Liver (tissue), 3 donors: ENCODE measurements around the gene SLC1A5.

Experiments used
- EGR1 ChIP-seq, 2 donors: IDR thresholded peaks; 2 replicates each; pipeline ENCODE4 v1.6.1; 2016 to 2018; ENCODE audit warnings: antibody characterized with exemption in 2 of 2, low read depth in 2 of 2
- GABPA ChIP-seq, 2 donors: IDR thresholded peaks in 1 of 2; conservative IDR thresholded peaks in 1 of 2; 2 replicates each; pipeline ENCODE4 v1.6.1; 2016; ENCODE audit warnings: antibody characterized with exemption in 2 of 2, mild to moderate bottlenecking in 1 of 2, moderate library complexity in 1 of 2
- HNF4A ChIP-seq, 2 donors: conservative IDR thresholded peaks; 2 replicates each; pipeline ENCODE4 v1.6.1; 2016; ENCODE audit warnings: antibody characterized with exemption in 2 of 2, mild to moderate bottlenecking in 2 of 2
- JUND ChIP-seq, 2 donors: IDR thresholded peaks; 2 replicates each; pipeline ENCODE4 v1.6.1; 2016; ENCODE audit warnings: antibody characterized with exemption in 2 of 2
- NR2F2 ChIP-seq: IDR thresholded peaks from 2 replicates; pipeline ENCODE4 v1.6.1; 2016; ENCODE audit warnings: antibody characterized with exemption
- RAD21 ChIP-seq, 2 donors: IDR thresholded peaks; 2 replicates each; pipeline ENCODE4 v1.6.1; 2016; ENCODE audit warnings: antibody characterized with exemption in 2 of 2, mild to moderate bottlenecking in 2 of 2
- SP1 ChIP-seq: IDR thresholded peaks from 2 replicates; pipeline ENCODE4 v1.6.1; 2018; ENCODE audit warnings: antibody characterized with exemption, mild to moderate bottlenecking
- TAF1 ChIP-seq: conservative IDR thresholded peaks from 2 replicates; pipeline ENCODE4 v1.6.1; 2016; ENCODE audit warnings: antibody characterized with exemption, mild to moderate bottlenecking
- YY1 ChIP-seq: IDR thresholded peaks from 2 replicates; pipeline ENCODE4 v1.6.1; 2016; ENCODE audit warnings: antibody characterized with exemption, mild to moderate bottlenecking
- TF ChIP-seq, protein P1 (sequence below): IDR thresholded peaks from 2 replicates; pipeline ENCODE4 v1.6.1; 2016; ENCODE audit warnings: antibody characterized with exemption
- TF ChIP-seq, protein P2 (sequence below): fragments of 150-350 bp; IDR thresholded peaks from 2 replicates; pipeline ENCODE4 v1.5.1; 2017; ENCODE audit warnings: improper control_type of control experiment, low read depth, low read length; ENCODE audit not compliant: missing input control
- TF ChIP-seq, protein P3 (sequence below): IDR thresholded peaks from 2 replicates; pipeline ENCODE4 v1.6.1; 2016; ENCODE audit warnings: antibody characterized with exemption
- TF ChIP-seq, protein P4 (sequence below): IDR thresholded peaks from 2 replicates; pipeline ENCODE4 v1.6.1; 2016; ENCODE audit warnings: antibody characterized with exemption, mild to moderate bottlenecking
- donor health status: healthy.
- donor health status: healthy.

DNA sequence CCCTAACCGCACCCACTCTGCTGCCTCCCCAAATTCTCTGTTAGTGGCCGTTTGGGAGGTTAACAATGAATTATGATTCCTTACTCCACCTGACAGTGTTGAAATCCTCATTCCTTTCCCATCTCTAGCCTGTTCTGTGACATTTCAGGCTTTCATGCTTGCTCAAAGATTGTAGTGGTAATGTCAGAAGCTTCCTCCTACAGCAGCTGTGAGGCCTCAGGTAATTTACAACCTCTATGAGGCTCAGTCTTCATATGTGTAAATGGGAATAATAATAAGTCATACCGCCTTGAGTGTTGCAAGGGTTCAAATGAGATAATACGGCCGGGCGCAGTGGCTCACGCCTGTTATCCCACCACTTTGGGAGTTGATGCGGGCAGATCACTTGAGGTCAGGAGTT is 977 bp upstream of the SLC1A5 start:
- TF ChIP-seq, protein P1, sequence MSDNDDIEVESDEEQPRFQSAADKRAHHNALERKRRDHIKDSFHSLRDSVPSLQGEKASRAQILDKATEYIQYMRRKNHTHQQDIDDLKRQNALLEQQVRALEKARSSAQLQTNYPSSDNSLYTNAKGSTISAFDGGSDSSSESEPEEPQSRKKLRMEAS = no peak
- TF ChIP-seq, protein P2, sequence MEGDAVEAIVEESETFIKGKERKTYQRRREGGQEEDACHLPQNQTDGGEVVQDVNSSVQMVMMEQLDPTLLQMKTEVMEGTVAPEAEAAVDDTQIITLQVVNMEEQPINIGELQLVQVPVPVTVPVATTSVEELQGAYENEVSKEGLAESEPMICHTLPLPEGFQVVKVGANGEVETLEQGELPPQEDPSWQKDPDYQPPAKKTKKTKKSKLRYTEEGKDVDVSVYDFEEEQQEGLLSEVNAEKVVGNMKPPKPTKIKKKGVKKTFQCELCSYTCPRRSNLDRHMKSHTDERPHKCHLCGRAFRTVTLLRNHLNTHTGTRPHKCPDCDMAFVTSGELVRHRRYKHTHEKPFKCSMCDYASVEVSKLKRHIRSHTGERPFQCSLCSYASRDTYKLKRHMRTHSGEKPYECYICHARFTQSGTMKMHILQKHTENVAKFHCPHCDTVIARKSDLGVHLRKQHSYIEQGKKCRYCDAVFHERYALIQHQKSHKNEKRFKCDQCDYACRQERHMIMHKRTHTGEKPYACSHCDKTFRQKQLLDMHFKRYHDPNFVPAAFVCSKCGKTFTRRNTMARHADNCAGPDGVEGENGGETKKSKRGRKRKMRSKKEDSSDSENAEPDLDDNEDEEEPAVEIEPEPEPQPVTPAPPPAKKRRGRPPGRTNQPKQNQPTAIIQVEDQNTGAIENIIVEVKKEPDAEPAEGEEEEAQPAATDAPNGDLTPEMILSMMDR = no peak
- no peak for TF ChIP-seq NR2F2
- no peak for TF ChIP-seq TAF1
- no peak for TF ChIP-seq RAD21 (IDR thresholded peaks at IDR 0.05)
- no peak for TF ChIP-seq JUND (IDR thresholded peaks at IDR 0.05)
- no peak for TF ChIP-seq EGR1 (IDR thresholded peaks at IDR 0.05; ENCODE audit: low read depth in 2 of 2)
- TF ChIP-seq SP1 = no peak
- no peak for TF ChIP-seq GABPA (IDR thresholded peaks at IDR 0.05 in 1 of 2, conservative IDR thresholded peaks at IDR 0.05 in 1 of 2)
- TF ChIP-seq, protein P3, sequence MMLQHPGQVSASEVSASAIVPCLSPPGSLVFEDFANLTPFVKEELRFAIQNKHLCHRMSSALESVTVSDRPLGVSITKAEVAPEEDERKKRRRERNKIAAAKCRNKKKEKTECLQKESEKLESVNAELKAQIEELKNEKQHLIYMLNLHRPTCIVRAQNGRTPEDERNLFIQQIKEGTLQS = no peak
- no peak for TF ChIP-seq HNF4A (conservative IDR thresholded peaks at IDR 0.05)
- TF ChIP-seq, protein P4, sequence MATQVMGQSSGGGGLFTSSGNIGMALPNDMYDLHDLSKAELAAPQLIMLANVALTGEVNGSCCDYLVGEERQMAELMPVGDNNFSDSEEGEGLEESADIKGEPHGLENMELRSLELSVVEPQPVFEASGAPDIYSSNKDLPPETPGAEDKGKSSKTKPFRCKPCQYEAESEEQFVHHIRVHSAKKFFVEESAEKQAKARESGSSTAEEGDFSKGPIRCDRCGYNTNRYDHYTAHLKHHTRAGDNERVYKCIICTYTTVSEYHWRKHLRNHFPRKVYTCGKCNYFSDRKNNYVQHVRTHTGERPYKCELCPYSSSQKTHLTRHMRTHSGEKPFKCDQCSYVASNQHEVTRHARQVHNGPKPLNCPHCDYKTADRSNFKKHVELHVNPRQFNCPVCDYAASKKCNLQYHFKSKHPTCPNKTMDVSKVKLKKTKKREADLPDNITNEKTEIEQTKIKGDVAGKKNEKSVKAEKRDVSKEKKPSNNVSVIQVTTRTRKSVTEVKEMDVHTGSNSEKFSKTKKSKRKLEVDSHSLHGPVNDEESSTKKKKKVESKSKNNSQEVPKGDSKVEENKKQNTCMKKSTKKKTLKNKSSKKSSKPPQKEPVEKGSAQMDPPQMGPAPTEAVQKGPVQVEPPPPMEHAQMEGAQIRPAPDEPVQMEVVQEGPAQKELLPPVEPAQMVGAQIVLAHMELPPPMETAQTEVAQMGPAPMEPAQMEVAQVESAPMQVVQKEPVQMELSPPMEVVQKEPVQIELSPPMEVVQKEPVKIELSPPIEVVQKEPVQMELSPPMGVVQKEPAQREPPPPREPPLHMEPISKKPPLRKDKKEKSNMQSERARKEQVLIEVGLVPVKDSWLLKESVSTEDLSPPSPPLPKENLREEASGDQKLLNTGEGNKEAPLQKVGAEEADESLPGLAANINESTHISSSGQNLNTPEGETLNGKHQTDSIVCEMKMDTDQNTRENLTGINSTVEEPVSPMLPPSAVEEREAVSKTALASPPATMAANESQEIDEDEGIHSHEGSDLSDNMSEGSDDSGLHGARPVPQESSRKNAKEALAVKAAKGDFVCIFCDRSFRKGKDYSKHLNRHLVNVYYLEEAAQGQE = no peak
- TF ChIP-seq YY1 = no peak
